HepG2 (cell line): Measurements from ENCODE around the gene MS4A18. TPM values are rescaled to one million over a fixed set of nuclear protein-coding genes. Genes with fewer than 3 reads are reported as not detected.

ENCODE experiments used
- HDAC6 ChIP-seq: fragments of 200-600 bp; sonication (generic); IDR thresholded peaks from 2 replicates; pipeline ENCODE4 v1.7.0; 2017; ENCODE audit warnings: mild to moderate bottlenecking, antibody characterized with exemption, low read length, low read depth
- IKZF1 ChIP-seq: fragments of 450-650 bp; IDR thresholded peaks from 2 replicates; pipeline ENCODE4 v1.7.1; 2016
- MBD4 ChIP-seq: IDR thresholded peaks from 2 replicates; pipeline ENCODE4 v1.6.1; 2012; ENCODE audit warnings: low read length, inconsistent platforms, borderline replicate concordance
- SIN3A ChIP-seq: IDR thresholded peaks from 2 replicates; pipeline ENCODE4 v1.6.1; 2011; ENCODE audit warnings: low read depth, mild to moderate bottlenecking, control low read depth, low read length, borderline replicate concordance
- SP4 ChIP-seq: sonication (generic); formaldehyde crosslinking; IDR thresholded peaks from 2 replicates; pipeline ENCODE4 v1.8.1; 2023; ENCODE audit warnings: mild to moderate bottlenecking, missing genetic modification reagents
- ZBTB20 ChIP-seq: sonication (generic); formaldehyde crosslinking; IDR thresholded peaks from 2 replicates; pipeline ENCODE4 v1.8.1; 2023; ENCODE audit warnings: missing genetic modification reagents, low read depth, mild to moderate bottlenecking, borderline replicate concordance
- ZBTB49 ChIP-seq: sonication (generic); formaldehyde crosslinking; IDR thresholded peaks from 2 replicates; pipeline ENCODE4 v1.4.0; 2020; ENCODE audit warnings: missing genetic modification reagents, borderline replicate concordance
- ZNF280D ChIP-seq: sonication (generic); formaldehyde crosslinking; IDR thresholded peaks from 2 replicates; pipeline ENCODE4 v1.5.1; 2020; ENCODE audit warnings: mild to moderate bottlenecking, missing genetic modification reagents
- ZNF317 ChIP-seq: sonication (generic); formaldehyde crosslinking; IDR thresholded peaks from 2 replicates; pipeline ENCODE4 v1.5.0; 2020; ENCODE audit warnings: mild to moderate bottlenecking, missing genetic modification reagents
- ZNF451 ChIP-seq: sonication (generic); formaldehyde crosslinking; IDR thresholded peaks from 2 replicates; pipeline ENCODE4 v1.5.0; 2020; ENCODE audit warnings: mild to moderate bottlenecking, missing genetic modification reagents
- ZNF503 ChIP-seq: sonication (generic); formaldehyde crosslinking; IDR thresholded peaks from 2 replicates; pipeline ENCODE4 v1.4.0; 2020; ENCODE audit warnings: missing genetic modification reagents
- polyA plus RNA-seq, 8 experiments: library from polyadenylated mRNA; depleted of rRNA in 3 of 8; stranded (reverse) in 7 of 8; unstranded in 1 of 8; fragments of >200 nt; fragmentation: Illumina TruSeq in 4 of 8; extraction: Trizol in 4 of 8; gene quantifications; 2 replicates each; pipeline versions ENCODE4 v1.2.1 to v1.2.3, GENCODE V29; 2011 to 2016; ENCODE audit warnings: low read depth in 4 of 8, missing spikeins in 1 of 8, mixed read lengths in 1 of 8; ENCODE audit not compliant: insufficient read depth in 1 of 8
- total RNA-seq, 5 experiments: library from RNA; depleted of rRNA; stranded (reverse); fragments of >200 nt; fragmentation: Illumina TruSeq; extraction: Trizol; gene quantifications; 2 replicates each; pipeline ENCODE4 v1.2.3, GENCODE V29; 2016; ENCODE audit warnings: low read depth in 1 of 5

Gene MS4A18
- total and polyA plus RNA-seq, 2 of the 13 experiments (the other 11 are each of a cell fraction or from before 2014, with no cell fraction given) = not detected

GRCh38 chr11:60783141-60783484, 58.6 kb downstream of the MS4A18 start (continued):
- TF ChIP-seq SIN3A (no peak), HDAC6 (no peak), ZNF503 (no peak), ZBTB49 (CRISPR knock-in tag) (no peak), ZBTB20 (CRISPR knock-in tag) (no peak), ZNF280D (CRISPR knock-in tag) (no peak), ZNF451 (CRISPR knock-in tag) (no peak), ZNF317 (CRISPR knock-in tag) (no peak), MBD4 (no peak), IKZF1 (no peak), SP4 (CRISPR knock-in tag) (no peak)
- TF ChIP-seq, all 625 proteins: peak for 0
